Activated B cell treated with CpG ODN at 0.5 μM for 24 hours (primary cell): ENCODE results near the gene NRXN2. TPM values are rescaled to one million over a fixed set of nuclear protein-coding genes. Genes with fewer than 3 reads are reported as not detected.

ENCODE experiments used
- ATAC-seq: fragments of 200-7000 bp; cut with Tn5 transposase; one replicate; pipeline ENCODE4 v1.10.0; 2021; ENCODE audit warnings: low read depth, mild to moderate bottlenecking, moderate library complexity
- CTCF ChIA-PET: fragments of 350-600 bp; sonication (Branson Sonifier 250); formaldehyde crosslinking; loops from one replicate; lab custom pipeline; 2021; ENCODE audit warnings: antibody characterized with exemption; lab: Charles Lee
- POLR2A ChIA-PET: fragments of 350-600 bp; sonication (Branson Sonifier 250); formaldehyde crosslinking; loops from one replicate; lab custom pipeline; 2021; ENCODE audit warnings: antibody characterized with exemption; lab: Charles Lee
- DNase-seq: peaks from one replicate; pipeline ENCODE4 v3.0.0; 2022
- H3K27ac Mint-ChIP-seq: one replicate; pipeline ENCODE4 v1.8.0; 2020; ENCODE audit warnings: mixed read lengths
- H3K27me3 Mint-ChIP-seq: one replicate; pipeline ENCODE4 v1.8.0; 2021; ENCODE audit warnings: mixed read lengths
- H3K36me3 Mint-ChIP-seq: one replicate; pipeline ENCODE4 v1.8.0; 2021; ENCODE audit warnings: low read depth, mixed read lengths
- H3K4me1 Mint-ChIP-seq: one replicate; pipeline ENCODE4 v1.8.0; 2021; ENCODE audit warnings: mixed read lengths
- H3K4me3 Mint-ChIP-seq: one replicate; pipeline ENCODE4 v1.8.0; 2020; ENCODE audit warnings: mild to moderate bottlenecking, mixed read lengths
- H3K9me3 Mint-ChIP-seq: one replicate; pipeline ENCODE4 v1.8.0; 2020; ENCODE audit warnings: mixed read lengths
- CTCF ChIP-seq: fragments of 200-600 bp; IDR thresholded peaks from one replicate; pipeline ENCODE4 v1.8.0; 2022; ENCODE audit warnings: antibody characterized with exemption, mild to moderate bottlenecking
- intact Hi-C: fragments of 100-400 bp; cut with micrococcal nuclease; formaldehyde crosslinking; loops from one replicate; pipeline ENCODE4 v1.15.1; 2024
- total RNA-seq: library from RNA; stranded (reverse); gene quantifications from 2 replicates; pipeline ENCODE4 v1.2.3, GENCODE V29; 2022

NRXN2 gene
- total RNA-seq, 1 donor from 2014 or later = 0.73 TPM

DNA sequence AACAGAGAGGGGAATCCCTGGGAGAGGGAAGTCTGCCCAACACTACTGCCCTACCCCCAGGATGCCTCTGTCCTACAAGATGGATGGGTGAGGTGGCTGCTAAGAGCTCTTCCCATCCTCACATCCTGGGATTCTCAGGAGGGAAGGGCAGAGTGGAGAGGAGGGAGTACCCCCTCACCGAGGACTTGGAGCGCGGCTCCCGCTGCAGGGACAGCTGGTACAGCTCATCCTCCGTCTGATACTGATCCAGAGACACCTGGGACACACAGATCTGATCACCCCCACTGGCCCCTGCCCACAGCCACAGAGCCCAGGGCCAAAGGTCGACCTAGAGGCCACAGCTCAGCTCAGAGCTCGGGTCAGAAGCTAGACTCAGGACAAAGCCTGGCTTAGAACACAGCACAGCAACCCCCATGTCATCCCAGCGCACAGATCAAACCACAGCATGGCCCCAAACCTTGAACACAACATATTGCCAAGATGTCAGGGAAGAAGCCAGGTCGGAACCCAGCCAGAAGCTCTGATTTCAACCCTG lies 12.8 kb upstream of the NRXN2 start:
- Mint-ChIP-seq H3K27me3 (no peaks in the 10 kb centered on the region), H3K4me3 (no peak overlapping the region), H3K27ac (peak overlapping the region; percentile 72), H3K36me3 (peaks cover 82% of the 10 kb centered on the region), H3K9me3 (no peaks in the 10 kb centered on the region), H3K4me1 (peaks cover 25% of the 10 kb centered on the region)
- TF ChIP-seq CTCF = no peak
- intact Hi-C loops = no loop called here
- CTCF ChIA-PET = interaction anchor here (1.0 kb wide), 1 partner anchor 47 kb away, joined by 5 read pairs; no protein-coding TSS in a partner anchor
- POLR2A ChIA-PET = interaction anchor here (1.0 to 3.0 kb wide), 2 partner anchors 9 to 399 kb away, joined by 3 to 10 read pairs; no protein-coding TSS in a partner anchor
- ATAC-seq (no peak), DNase-seq (no peak)

DNA sequence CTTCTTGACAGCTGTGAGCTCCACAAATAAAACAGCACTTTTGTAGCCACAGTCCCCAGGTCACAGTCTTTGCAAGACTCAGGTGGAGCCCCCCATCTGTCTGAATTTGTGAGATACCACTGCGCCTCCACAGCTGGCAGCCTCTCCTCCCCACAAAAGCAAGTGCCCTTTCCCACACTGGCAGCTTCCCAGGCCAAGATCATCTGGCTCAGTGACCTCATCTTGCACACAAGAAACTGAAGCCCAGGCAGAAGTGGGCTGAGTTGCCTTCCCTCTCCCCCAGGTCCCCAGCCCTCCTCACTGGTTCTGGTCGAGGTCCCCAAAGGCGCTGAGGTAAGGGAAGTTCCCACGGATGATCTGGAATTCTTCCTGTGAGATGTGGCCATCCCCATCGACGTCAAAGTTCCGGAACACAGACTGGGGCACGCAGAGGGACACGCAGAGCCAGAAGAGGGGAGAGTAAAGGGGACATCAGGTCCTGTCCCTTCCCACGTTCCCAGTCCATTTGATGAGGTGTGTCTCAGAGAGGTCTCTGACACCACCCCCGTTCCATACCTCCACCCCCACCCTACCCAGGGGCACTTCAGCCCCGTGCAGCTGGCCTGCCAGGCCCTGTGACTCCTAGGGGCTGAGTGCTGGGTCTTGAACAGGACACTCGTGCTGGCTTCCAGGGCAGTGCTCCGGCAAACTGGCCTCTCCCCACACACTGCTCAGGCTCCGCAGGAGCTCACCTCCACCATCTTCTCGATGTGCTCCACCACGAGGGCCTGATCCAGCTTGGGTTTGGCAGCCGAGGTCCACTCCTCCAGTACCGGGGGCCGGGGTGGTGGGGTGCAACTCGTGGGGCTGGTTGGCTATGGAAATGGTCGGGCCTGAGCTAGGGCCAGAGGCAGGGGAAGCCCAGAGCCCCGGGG lies 12.1 kb upstream of the NRXN2 start:
- ATAC-seq (no peak), DNase-seq (no peak)
- ChIA-PET POLR2A (interaction anchor here (2.1 to 3.0 kb wide), 2 partner anchors 7 to 10 kb away, joined by 6 to 10 read pairs; no protein-coding TSS in a partner anchor), CTCF (interaction anchor here (0.9 to 1.1 kb wide), 2 partner anchors 26 to 46 kb away, joined by 3 read pairs; no protein-coding TSS in a partner anchor)
- Mint-ChIP-seq H3K4me3 (no peak overlapping the region), H3K27ac (peak overlapping the region; percentile 69), H3K27me3 (no peaks in the 10 kb centered on the region), H3K36me3 (peaks cover 82% of the 10 kb centered on the region), H3K9me3 (no peaks in the 10 kb centered on the region), H3K4me1 (peaks cover 19% of the 10 kb centered on the region)
- no peak for TF ChIP-seq CTCF
- intact Hi-C loops = no loop called here

- no peaks in the 10 kb centered on the region for H3K9me3 Mint-ChIP-seq
- ATAC-seq = no peak
- intact Hi-C loops = no loop called here
- DNase-seq = no peak
- TF ChIP-seq CTCF = no peak
- no peak overlapping the region for H3K4me3 Mint-ChIP-seq
- H3K27ac Mint-ChIP-seq = no peak overlapping the region
- POLR2A ChIA-PET = no interaction called here
- peaks cover 17% of the 10 kb centered on the region for H3K4me1 Mint-ChIP-seq
- peaks cover 82% of the 10 kb centered on the region for H3K36me3 Mint-ChIP-seq
- no peaks in the 10 kb centered on the region for H3K27me3 Mint-ChIP-seq
- CTCF ChIA-PET = no interaction called here
Observed at GRCh38 chr11:64731601-64732000, 8.6 kb upstream of the NRXN2 start.

GRCh38 chr11:64729851-64730382 lies 6.9 kb upstream of the NRXN2 start:
- H3K4me3 Mint-ChIP-seq = no peak overlapping the region
- no peaks in the 10 kb centered on the region for H3K9me3 Mint-ChIP-seq
- TF ChIP-seq CTCF = no peak
- intact Hi-C loops = no loop called here
- peaks cover 69% of the 10 kb centered on the region for H3K36me3 Mint-ChIP-seq
- ATAC-seq (peak; percentile 40), DNase-seq (no peak)
- peak overlapping the region; percentile 50 for H3K27ac Mint-ChIP-seq
- H3K27me3 Mint-ChIP-seq = no peaks in the 10 kb centered on the region
- peaks cover 17% of the 10 kb centered on the region for H3K4me1 Mint-ChIP-seq
- ChIA-PET POLR2A (interaction anchor here (0.7 kb wide), 1 partner anchor 10 kb away, joined by 3 read pairs; no protein-coding TSS in a partner anchor), CTCF (no interaction called here)
